Suprapubic skin (tissue), 3 donors: ENCODE results near the gene MT4.

Source experiments
- EP300 ChIP-seq: sonication (generic); formaldehyde crosslinking; IDR thresholded peaks from one replicate; pipeline ENCODE4 v1.6.1; 2017; ENCODE audit warnings: antibody characterized with exemption
- POLR2A ChIP-seq, 2 donors: fragments of 450-650 bp; IDR thresholded peaks; one replicate each; pipeline ENCODE4 v1.6.1; 2017; ENCODE audit warnings: antibody characterized with exemption in 2 of 2, mild to moderate bottlenecking in 2 of 2, moderate library complexity in 2 of 2
- TF ChIP-seq, protein P1 (sequence below), 2 donors: fragments of 200-600 bp in 1 of 2; fragments of 450-650 bp in 1 of 2; sonication (generic) in 1 of 2; IDR thresholded peaks; one replicate each; pipeline ENCODE4 v1.5.1; 2016 to 2019; ENCODE audit warnings: antibody characterized with exemption in 2 of 2, mild to moderate bottlenecking in 1 of 2, moderate library complexity in 1 of 2

DNA sequence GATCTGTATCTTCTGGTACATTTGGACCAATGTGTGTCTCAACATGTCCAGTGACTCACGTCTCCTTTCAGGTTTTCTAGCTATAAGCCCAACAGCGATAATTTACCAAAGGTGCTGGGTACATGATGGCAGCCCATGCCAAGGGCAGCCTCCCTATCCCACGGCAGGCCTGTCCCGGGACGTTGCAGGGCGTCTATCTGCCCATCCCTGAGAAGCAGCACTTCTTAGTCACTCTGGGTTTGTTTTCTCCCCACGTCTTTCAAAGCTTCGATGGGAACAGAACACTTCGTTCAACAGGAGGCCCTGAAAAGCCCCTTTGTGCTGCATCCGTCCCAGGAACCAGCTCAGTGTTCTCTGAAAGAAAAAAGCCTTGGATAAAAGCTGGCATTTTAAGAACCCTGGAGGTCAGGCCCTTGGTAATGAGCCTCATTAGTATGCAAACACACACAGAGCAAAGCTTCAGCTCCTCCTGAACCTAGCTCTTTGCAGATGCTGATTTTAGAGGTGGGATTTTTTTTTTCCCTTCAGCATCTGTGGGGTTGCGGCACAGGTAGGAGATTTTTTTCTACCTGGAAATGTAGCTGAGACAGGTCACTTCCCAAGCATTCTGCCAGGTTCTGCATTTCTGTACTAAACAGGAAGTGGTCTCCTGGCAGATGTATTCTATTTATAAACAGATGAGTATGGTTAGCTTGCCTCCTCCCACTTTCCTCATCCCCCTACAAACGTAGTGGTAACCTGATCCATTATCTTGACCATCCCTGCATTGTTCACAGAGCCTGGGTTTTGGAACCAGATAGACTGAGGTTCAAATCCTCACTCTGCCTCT, 17.5 kb upstream of the MT4 start:
- TF ChIP-seq, protein P1, sequence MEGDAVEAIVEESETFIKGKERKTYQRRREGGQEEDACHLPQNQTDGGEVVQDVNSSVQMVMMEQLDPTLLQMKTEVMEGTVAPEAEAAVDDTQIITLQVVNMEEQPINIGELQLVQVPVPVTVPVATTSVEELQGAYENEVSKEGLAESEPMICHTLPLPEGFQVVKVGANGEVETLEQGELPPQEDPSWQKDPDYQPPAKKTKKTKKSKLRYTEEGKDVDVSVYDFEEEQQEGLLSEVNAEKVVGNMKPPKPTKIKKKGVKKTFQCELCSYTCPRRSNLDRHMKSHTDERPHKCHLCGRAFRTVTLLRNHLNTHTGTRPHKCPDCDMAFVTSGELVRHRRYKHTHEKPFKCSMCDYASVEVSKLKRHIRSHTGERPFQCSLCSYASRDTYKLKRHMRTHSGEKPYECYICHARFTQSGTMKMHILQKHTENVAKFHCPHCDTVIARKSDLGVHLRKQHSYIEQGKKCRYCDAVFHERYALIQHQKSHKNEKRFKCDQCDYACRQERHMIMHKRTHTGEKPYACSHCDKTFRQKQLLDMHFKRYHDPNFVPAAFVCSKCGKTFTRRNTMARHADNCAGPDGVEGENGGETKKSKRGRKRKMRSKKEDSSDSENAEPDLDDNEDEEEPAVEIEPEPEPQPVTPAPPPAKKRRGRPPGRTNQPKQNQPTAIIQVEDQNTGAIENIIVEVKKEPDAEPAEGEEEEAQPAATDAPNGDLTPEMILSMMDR (IDR thresholded peaks at IDR 0.05) = no peak
- TF ChIP-seq POLR2A (IDR thresholded peaks at IDR 0.05) (no peak), EP300 (no peak)
